ENCODE results near the gene KIF16B.
"Not testable (repeated sequence)": the region's sequence is repeated elsewhere in the genome, so short reads cannot be mapped to it uniquely, and the experiment has no call there.

Gene KIF16B

DNA sequence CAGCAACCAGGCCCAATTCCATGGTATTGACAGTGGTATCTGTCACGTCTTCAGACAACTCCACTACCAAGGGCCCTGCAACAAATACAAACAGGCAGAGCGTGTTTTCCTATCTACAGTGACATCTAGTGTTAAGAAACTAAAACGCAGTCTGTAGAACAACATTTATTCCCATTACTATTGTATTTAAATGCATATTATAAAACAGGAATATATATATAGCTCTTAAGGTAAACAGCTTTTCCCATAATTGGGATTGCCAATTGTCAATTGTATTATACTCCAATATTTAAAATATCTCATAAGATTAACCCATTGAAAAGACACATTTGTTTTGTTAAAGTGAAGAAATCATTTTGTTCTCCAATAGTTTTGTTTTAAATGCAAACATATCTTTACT, 97.2 kb downstream of the KIF16B start:
- DNase-seq (ENCODE audit: low read depth) = no peak

DNA sequence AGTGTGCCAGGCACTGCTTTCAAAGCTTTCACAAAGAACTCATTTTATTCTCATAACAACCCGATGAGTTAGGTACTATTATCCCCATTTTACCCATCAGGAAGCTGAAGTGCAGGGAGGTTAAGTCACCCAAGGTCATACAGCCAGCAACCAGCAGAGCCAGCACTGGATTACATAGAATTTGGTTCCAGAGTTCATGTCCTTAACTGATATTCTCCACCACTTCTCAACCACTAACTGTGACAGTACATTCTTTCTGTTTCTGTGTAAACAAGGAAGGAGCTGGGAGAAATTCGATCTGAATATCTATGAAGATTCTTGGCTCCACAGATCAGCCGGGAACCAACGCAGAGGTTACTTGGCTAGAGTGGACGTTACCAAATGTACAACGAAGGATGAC, 98.0 kb downstream of the KIF16B start:
- DNase-seq (ENCODE audit: low read depth) = no peak

DNA sequence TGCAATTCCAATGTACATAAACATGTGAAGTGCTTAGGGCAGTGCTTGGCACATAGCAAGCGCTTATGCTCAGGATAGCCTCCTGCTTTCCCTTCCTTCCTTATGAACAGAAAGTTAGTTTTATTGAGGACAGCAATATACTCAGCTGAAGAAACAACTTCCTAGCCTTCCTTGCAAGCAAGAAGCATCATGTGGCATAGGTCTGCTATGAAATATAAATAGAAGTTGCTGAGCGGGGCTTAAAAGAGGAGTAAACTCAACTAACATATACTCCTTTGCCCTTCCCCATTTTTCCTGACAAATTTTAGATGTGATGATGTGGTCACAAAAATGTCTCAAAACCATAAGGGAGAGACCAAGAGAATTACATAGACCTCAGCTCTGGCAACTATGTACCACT, 98.9 kb downstream of the KIF16B start:
- no peak for DNase-seq (ENCODE audit: low read depth)

DNA sequence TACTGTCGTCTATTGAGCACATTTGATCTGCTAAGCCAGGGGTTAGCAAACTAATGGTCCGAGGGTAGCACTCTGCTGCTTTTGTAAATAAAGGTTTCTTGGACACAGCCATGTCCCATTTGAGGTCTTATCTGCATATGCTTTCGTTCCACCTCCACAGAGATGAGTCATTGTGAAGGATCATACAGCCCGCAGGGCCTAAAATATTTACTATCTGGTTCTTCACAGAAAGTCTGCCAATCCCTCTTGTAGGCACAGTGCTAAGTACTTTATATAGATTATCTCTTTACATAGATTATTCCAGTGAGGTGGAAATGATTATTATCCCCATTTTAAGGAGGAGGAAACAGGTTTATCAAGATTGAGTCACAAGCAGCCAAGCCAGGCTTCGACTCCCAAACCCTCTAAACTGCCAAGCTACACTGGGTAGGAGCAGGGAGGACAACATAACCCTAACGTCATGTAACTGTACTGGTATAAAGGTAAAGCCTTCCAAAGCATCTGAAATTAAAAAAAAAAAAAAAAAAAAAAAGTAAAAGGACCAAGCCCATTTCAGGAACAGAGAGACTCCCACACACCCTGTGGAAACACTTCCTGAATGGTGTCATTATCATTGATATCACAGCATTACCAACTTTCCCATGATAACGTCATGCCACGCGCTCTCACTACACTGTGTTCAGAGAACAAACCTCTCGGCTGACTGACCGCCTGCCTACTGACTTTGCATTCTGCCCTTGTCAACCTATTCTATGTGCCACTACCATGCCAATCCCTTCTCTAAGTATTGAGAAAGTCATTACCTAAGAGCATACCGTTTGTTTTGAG, 101.0 kb downstream of the KIF16B start:
- no peak for DNase-seq (ENCODE audit: low read depth)

DNA sequence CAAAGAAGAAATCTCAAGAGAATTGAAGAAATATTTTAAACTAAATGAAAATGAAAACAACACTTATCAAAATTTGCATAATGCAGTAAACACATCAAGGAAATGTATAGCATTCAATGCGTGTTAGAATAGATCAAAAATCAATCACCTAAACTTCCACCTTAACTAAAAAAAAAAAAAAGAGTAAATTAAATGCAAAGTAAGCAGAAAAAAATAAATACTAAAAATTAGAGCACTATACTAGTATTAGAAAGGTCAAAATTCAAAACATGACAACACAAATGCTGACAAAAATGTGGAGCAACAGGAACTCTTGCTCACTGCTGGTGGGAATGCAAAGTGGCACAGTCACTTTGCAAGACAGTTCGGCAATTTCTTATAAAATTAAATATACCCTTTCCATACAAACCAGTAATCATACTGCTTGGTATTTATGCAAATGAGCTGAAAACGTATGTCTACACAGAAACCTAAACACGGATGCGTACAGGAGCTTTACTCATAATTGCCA, 103.8 kb downstream of the KIF16B start:
- no peak for DNase-seq (ENCODE audit: low read depth)

DNA sequence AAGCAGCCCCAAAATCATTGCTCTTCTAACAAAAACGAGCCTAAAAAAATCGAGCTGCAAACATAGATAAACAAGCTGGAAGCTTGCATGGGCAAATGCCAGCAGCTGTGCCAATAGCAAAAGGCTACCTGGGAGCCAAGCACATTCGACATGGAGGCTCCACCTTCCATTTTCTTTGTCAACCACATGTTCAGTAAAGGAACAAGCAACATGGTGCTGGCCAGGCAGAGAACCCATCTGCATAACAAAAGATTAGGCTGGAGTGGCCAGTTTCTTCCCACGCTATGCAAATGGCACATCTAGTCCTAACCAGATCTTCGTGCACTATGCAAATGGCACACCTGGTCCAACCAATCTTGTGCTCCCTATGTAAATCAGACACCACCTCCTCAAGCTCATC, 110.5 kb downstream of the KIF16B start:
- no peak for DNase-seq (ENCODE audit: low read depth)

DNA sequence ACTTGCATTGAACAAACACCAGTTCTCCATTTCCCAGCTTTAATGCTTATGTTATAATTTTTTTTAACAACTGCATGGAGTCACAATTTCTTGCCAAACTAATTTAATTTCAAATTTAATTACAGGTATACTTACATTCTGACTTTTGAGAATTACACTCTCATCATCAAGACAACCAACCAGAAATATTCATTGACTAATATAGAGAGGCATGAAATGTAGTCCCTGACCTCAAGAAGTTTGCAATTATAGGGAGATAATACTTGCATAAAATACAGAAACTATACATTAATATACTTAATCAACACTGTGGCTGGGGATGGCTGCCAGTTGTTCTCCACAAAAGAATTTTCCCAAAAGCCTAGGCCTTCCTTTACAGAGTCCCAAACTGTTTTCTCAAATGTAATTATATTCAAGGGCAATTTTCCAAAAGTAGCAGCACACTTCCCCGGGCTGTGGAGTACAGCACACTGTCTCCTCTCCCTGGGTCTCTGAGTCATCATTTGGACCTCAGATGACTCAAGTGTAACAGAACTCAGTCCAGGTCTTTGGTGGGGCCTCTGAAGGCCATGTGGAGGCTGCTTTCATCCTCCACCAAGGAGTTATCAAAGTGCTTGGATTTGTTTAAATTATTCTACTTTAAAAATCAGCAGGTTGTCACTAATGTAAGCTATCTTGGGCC, 114.1 kb downstream of the KIF16B start:
- DNase-seq (ENCODE audit: low read depth) = no peak

DNA sequence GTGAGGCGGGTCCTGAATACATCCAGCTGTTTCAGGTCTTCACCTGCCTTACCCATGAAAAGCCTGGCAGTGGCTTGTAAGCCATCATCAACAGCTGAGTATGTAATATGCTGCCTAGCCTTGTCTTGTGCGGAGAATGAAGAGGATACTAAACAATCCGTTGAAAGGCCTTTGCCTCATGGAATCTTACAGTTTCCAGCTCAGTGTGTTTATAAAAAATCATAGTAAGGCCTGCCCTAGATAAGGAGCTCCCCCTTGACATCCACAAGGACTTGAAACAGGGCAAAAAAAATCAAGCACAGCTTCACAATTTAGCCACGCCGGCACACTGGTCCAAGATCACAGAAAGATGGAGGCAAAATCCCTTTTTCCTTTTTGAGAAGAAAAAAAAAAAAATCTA, 115.7 kb downstream of the KIF16B start:
- DNase-seq (ENCODE audit: low read depth) = no peak

DNA sequence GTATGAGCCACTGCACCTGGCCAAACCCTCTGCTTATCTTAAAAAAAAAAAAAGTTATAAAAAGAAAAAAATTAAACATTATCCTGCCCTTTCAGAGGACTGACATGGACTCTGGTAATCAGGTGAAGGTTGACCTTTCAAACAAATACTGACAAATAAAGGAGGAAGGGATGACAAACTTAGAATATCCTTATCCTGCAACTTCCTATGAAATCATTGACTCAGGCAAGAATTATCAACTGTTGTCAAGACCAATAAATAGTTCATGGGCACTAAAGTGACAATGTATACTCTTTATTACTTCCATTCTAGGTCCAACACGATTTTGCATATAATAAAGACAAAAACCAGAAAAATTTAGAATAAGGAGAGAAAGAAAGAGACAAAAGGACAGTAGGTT, 117.9 kb downstream of the KIF16B start:
- DNase-seq (ENCODE audit: low read depth) = no peak

DNA sequence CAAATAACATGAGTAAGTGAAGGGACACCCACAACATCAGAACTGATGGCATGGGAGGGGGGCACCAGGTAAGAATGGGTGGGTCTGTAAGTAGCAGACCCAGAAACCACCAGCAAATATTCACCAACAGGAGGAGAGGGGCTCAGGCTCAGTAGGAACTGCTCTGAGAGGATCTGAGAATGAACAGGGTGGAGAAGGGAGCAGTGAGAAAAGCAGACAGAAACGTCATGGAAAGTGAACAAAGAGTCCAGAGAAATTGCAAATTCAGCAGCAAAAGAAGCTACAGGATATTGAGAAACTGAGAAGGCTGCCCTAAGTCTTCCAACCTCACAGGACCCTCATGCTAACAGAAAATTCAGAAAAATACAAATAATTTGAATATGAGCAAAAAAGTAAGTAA, 121.3 kb downstream of the KIF16B start:
- no peak for DNase-seq (ENCODE audit: low read depth)

DNA sequence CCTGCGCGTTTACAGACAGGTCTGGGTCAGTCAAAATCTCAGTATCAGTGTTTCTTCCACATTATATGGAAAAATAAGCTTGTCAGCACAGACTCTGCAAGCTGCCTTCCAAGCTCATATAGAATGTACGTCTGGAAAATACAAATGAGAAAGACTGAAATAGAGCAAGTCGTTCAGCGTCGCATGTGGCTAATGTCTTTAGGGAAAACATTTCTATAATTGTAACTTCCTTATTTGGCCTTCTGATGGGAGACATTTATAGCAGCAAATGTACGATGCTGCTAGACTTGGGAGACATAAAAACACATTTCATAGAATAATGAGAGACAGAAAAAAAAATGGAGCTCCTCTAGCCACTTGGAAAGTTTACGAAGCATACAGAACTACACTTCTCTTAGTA, 122.2 kb downstream of the KIF16B start:
- no peak for DNase-seq (ENCODE audit: low read depth)

DNA sequence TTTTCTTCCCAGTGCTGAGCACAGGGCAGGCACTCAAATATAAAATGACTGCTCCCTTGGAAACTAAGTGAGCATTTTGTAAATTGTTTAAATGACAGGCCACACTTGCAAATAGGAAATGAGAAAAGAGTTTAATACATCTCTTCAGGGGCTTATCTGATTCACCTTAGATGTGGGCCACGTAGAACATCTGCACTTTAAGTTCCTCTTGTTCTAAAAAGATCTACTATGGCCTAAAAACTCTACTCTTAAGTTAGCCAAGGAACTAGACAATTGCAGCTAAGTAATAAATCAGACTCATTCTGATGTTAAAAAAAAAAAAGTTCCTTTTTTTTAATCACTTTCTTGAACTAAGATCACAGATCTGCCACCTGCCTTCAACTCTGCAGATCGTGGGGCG, 126.3 kb downstream of the KIF16B start:
- DNase-seq (ENCODE audit: low read depth) = no peak

DNA sequence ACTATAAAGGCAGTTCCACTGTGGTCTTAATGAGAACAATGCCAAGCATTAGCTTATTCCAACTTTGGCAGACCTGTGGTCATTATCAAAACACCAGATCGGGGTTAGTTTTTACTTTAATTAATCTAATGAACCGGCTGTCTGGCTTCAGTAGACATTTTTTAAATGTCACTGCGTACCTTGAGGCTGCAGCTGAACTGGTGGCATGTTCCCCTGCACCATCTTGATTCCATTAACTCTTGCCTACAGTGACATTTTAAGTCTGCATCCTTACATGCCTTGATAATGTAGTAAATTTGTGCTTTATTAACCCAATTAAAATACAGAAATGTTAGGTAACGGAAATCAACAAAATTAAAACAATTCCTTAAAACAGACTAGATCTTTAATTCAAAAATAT, 127.0 kb downstream of the KIF16B start:
- no peak for DNase-seq (ENCODE audit: low read depth)

DNA sequence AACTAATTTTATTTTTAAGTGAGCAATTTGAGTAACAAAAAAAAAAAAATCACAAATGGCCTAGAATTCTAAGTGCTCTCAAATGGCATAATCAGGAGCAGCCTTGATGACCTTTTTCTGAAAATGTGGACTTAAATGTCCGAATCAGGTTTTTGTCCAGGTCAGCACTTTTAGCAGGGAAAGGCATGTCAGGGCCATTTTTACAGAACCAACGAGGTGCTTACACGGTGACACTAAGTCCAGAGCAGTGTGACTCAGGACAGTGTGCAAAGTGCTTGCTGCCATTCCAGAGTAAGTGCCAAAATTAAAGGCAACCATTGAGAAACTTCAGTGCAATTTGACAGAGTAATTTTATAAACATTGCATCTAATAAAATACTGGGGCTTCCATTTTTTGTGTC, 127.8 kb downstream of the KIF16B start:
- DNase-seq (ENCODE audit: low read depth) = no peak

DNA sequence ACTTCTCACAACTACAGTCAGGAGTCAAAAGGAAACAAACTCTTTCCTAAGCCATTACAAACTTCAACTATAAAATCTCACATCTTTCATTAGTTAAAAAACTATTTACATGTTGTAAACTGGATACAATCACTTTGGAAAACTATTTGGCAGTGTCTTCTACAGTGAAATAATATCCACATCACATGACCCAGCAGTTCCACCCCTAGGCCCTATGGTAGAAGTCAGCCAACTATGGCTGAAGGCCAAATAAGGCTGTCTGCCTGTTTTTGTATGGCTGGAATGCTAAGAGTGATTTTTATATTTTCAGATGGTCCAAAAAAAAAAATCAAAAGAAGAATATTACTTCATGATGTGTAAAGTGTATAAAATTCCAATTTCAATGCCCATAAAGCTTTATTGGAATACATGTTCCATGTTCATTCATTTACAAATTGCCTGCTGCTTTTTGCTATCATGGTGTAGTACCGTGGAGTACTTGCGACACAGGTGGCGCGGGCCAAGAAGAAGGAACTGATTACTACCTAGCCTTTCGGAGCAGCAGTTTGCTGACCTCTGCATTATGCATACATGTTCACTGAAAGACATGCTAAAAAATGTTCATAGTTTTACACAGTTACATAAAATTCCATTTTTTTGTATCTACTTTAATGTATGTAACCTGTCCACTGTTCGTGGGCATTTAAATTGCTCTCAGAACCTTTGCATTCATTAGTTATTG, 129.0 kb downstream of the KIF16B start:
- no peak for DNase-seq (ENCODE audit: low read depth)

DNA sequence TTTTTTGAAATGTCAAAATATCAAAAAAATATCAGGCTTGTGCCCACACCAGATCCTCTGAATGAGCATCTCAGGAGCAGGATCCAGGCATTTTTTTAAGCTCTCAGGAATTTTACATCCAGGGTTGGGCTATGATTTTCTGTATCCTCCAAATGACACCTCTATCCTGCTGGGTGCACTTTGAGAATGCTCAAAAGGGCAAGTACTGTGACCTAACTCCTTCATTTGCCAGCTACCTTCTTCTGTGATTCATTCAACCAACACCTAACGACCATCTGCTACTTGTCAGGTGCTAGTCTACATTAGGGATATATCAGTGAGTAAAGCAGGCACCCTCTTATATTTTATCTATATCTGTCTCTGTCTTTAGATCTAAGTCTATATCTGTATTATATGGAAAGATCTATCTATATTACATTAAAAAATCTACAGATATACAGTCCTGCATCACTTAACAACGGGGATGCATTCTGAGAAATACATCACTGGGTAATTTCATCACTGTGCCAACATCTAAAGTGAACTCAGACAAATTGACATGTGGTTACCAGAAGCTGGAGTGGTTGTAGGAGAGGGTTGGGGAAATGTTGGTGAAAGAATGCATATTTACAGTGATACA, 131.6 kb downstream of the KIF16B start:
- no peak for DNase-seq (ENCODE audit: low read depth)

DNA sequence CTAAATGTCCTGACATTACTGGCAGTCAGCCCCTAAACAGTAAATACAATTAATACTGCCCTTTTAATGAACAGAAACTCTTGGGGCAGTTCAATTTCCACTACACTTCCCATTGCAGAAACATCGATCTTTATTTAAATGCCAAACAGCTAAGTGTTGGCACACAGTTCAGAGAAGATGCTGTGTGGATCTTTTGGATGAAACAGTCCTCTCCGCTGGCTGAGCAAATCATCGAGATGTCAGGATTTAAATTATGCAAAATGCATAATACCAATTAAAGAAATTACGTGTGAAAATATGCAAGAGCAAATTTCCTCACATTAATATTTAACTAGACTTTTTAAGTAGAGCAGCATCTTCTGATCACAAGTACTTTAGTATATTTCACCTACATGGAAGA, 132.6 kb downstream of the KIF16B start:
- no peak for DNase-seq (ENCODE audit: low read depth)

DNA sequence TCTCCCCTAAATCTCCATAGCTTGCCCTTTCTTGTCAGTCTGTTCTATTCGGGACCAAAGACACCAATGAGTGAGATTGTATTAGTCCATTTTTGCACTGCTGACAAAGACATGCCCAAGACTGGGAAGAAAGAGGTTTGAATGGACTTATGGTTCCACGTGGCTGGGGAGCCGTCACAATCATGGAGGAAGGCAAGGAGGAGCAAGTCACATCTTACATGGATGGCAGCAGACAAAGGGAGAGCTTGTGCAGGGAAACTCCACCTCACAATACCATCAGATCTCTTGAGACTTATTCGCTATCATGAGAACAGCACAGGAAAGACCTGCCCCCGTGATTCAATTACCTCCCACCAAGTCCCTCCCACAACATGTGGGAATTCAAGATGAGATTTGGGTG, 133.7 kb downstream of the KIF16B start:
- DNase-seq (ENCODE audit: low read depth) = not testable (repeated sequence)

DNA sequence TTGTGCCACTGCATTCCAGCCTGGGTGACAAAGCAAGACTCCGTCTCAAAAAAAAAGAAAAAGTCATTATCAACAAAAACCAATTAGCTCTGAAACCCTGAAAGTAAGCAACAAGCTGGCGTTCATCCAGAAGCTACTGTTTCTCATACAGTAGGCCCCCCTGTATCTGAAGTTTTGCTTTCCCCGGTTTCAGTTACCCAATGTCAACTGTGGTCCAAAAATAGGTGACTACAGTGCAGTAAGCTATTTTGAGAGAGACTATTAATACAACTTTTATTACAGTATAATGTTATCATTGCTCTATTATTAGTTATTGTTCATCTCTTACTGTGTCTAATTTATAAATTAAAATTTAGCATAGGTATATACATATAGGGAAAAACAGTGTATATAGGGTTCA, 135.1 kb downstream of the KIF16B start:
- no peak for DNase-seq (ENCODE audit: low read depth)

DNA sequence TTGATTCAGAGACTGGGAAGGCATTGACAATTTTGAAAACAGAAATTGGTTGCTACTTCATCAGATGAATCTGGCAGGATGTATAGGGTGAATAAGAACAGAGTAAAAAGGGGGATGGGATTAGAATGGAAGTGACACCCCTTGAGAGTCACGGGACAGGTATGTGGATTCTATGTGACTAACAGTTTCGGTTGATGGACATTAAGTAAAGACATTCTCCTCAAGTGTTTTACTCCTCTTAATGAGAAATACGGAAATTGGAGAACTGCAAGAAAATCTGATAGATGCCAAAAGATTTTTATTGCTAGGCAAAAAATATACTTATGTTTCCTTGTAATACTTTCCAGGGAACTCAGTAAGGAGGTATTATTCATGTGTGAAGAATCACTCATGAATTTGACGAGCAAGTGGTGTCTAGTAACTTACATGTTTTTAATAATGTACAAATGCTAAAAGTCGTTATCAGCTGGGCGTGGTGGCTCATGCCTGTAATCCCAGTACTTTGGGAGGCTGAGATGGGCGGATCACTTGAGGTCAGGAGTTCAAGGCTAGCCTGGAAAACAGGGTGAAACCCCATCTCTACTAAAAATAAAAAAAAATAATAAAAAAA, 135.8 kb downstream of the KIF16B start:
- no peak for DNase-seq (ENCODE audit: low read depth)

DNA sequence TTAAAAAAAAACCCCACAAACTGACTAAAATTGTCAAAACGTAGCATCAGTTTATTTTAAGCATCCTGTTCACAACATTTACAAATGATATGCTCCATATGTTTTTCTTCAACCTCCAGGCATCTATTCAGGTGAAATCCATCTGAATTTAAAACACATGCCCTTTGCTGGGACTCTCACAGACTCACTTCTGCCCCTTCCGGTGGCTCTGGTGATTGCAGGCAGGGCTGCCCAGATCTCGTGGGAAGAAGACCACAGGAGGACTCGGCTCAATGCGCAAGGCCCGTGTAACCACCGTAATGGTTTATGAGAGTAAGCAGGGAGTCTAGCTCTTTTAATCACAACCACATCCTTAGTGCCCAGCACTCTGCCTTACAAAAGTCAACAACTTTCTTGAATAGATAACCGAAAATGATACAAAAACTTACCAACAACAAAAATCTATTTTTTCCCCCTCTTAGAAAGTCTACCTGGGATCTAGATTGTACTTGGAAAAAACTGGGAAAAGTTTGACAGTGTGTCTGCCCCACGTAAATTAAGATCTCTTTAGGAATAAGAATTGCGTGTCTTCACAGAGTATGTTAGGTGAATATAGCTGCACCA, 139.1 kb downstream of the KIF16B start:
- no peak for DNase-seq (ENCODE audit: low read depth)

DNA sequence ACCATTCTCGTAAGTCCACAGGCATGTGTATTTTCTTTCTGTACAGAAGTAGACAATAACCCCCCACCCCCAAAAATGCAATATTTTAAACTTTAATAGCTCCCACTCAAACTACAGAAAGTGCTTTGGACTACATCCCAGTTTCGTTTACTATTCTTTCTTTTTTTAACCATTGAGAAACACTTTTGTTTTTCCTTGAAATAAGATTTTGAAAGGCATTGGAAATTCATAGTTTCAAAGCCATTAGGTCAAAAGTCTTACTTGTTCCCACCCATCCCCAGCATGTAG, 140.0 kb downstream of the KIF16B start:
- no peak for DNase-seq (ENCODE audit: low read depth)
